Naive thymus-derived CD8-positive, alpha-beta T cell (primary cell): ENCODE data around the gene NACC1. TPM values are rescaled to one million over a fixed set of nuclear protein-coding genes. Genes with fewer than 3 reads are reported as not detected.
A peak's percentile ranks its signal among the peaks of the same experiment; 100 is the strongest.

ENCODE experiments used
- ATAC-seq, 2 donors: fragments of 150-1000 bp; cut with Tn5 transposase in 1 of 2; sonication (Bioruptor Pico), chemical (Tn5 transposase) in 1 of 2; 1 replicate in 1 of 2; 2 replicates in 1 of 2; pipeline ENCODE4 v1.10.0; 2021; ENCODE audit warnings: mild to moderate bottlenecking in 2 of 2, moderate library complexity in 2 of 2
- POLR2A ChIA-PET: fragments of 350-600 bp; sonication (Branson Sonifier 250); formaldehyde crosslinking; loops from one replicate; lab custom pipeline; 2021; ENCODE audit warnings: antibody characterized with exemption; lab: Charles Lee
- DNase-seq, 10 donors: peaks; one replicate each; pipeline versions ENCODE4 v3.0.0 to v3.0.0-alpha.2; 2020 to 2022
- H3K27ac Mint-ChIP-seq, 10 donors: one replicate each; pipeline ENCODE4 v1.8.0; 2020 to 2022; ENCODE audit warnings: mild to moderate bottlenecking in 10 of 10, mixed read lengths in 10 of 10, moderate library complexity in 4 of 10, inconsistent platforms in 1 of 10
- H3K27me3 Mint-ChIP-seq, 5 donors: one replicate each; pipeline ENCODE4 v1.8.0; 2021 to 2022; ENCODE audit warnings: mixed read lengths in 5 of 5
- H3K36me3 Mint-ChIP-seq, 3 donors: one replicate each; pipeline ENCODE4 v1.8.0; 2020 to 2022; ENCODE audit warnings: mixed read lengths in 3 of 3, mild to moderate bottlenecking in 2 of 3, inconsistent platforms in 1 of 3
- H3K4me1 Mint-ChIP-seq, 4 donors: one replicate each; pipeline ENCODE4 v1.8.0; 2021 to 2022; ENCODE audit warnings: mixed read lengths in 4 of 4
- H3K4me3 Mint-ChIP-seq, 10 donors: one replicate each; pipeline ENCODE4 v1.8.0; 2020 to 2022; ENCODE audit warnings: mild to moderate bottlenecking in 10 of 10, mixed read lengths in 10 of 10, moderate library complexity in 6 of 10, inconsistent platforms in 1 of 10
- H3K9me3 Mint-ChIP-seq, 9 donors: one replicate each; pipeline ENCODE4 v1.8.0; 2020 to 2022; ENCODE audit warnings: mixed read lengths in 9 of 9, mild to moderate bottlenecking in 3 of 9, inconsistent platforms in 1 of 9, moderate library complexity in 1 of 9
- polyA plus RNA-seq, 3 donors: library from polyadenylated mRNA; unstranded; fragments of 300-500 nt; fragmentation: Illumina TruSeq; gene quantifications; one replicate each; pipeline ENCODE4 v1.2.3, GENCODE V29; 2021
- total RNA-seq, 8 experiments: library from RNA in 2 of 8; stranded (reverse) in 2 of 8; gene quantifications; one replicate each; pipeline ENCODE4 v1.2.3 and lab custom pipeline; 2021 to 2026

NACC1 gene
- total and polyA plus RNA-seq, 5 experiments from 2014 or later, result 1.4 to 25.7 (median 3.4) TPM

DNA sequence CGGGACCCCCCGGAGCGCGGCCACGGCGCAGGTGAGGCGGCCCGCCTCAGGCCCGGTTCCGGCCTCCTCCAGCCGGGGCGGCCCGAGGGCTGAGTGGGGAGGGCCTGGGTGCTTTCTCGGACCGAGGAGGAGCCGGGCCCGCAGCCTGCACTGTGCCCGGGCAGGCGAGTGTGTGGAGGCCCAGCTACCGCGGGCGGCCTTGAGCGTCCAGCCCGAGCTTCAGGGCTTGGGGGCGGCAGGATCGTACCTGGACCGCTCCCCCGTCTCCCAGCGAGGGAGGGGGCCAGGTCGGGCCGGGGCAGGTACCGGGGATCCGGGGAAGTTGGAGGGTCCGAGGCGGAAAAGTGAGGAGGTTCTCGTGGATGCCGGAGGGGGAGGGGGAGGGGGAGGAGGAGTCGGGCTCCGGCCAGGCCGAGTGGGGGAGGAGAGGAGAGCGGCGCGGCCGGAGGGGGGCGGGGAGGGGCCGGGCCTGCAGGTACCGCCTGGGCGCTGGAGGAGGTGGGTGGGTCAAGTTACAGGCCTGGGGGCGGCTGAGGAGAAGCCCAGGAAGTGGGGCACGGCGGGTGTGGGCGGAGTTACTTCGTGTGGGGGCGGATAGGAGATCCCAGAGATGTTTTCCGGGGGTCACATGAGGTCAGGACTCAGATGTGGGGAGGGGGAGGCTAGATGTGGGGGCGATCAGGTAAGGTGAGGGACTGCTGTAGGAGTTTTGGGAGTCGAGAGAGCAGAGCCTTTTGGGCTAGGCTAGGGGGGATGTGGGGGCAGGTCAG is 545 bp downstream of the NACC1 start:
- DNase-seq (peak in 3 of 10 donors; percentile 19 to 75 (median 44)), ATAC-seq (no peak)
- peaks cover 0 to 12% (median 0%) of the 10 kb centered on the region in 3 donors for H3K36me3 Mint-ChIP-seq
- peak overlapping the region in 9 of 10 donors; percentile 56 to 96 (median 79) for H3K27ac Mint-ChIP-seq
- H3K4me3 Mint-ChIP-seq, result peak overlapping the region; percentile 74 to 93 (median 82)
- POLR2A ChIA-PET, result interaction anchor here (0.6 to 5.4 kb wide), 16 partner anchors 9 to 184 kb away, joined by 3 to 68 read pairs (median 4); partner anchors contain the start of genes IER2, LYL1, RAD23A and STX10
- H3K9me3 Mint-ChIP-seq, result no peaks in the 10 kb centered on the region
- no peaks in the 10 kb centered on the region for H3K27me3 Mint-ChIP-seq
- peaks cover 29 to 65% (median 63%) of the 10 kb centered on the region in 4 donors for H3K4me1 Mint-ChIP-seq

DNA sequence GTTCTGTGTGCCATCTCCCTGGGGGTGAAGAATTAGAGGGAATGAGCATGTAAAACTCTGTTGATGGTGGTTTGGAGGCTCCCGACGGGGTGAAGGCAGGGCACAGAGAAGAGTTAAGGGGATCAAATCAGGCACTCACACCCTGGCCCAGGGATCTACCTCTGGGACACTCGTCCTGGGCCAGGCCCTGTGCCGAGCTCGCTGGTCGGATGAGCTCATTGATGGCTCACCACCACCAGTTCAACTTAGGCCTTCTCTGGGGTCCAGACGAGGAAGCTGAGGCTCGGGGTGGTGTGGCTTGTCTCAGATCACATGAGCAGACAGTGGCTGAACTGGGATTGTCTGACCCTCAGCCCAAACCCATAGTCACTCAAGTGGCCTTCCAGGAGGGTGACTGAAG is 1.6 kb downstream of the NACC1 start:
- Mint-ChIP-seq H3K9me3 (no peaks in the 10 kb centered on the region), H3K27me3 (no peaks in the 10 kb centered on the region), H3K27ac (peak overlapping the region in 9 of 10 donors; percentile 43 to 96 (median 82)), H3K4me1 (peaks cover 29 to 70% (median 65%) of the 10 kb centered on the region in 4 donors), H3K4me3 (peak overlapping the region; percentile 74 to 93 (median 82)), H3K36me3 (peaks cover 0 to 8% (median 0%) of the 10 kb centered on the region in 3 donors)
- no peak for ATAC-seq
- POLR2A ChIA-PET, result interaction anchor here (0.6 to 5.4 kb wide), 9 partner anchors 8 to 162 kb away, joined by 3 to 68 read pairs (median 3); partner anchors contain the start of gene LYL1
- DNase-seq, result no peak

DNA sequence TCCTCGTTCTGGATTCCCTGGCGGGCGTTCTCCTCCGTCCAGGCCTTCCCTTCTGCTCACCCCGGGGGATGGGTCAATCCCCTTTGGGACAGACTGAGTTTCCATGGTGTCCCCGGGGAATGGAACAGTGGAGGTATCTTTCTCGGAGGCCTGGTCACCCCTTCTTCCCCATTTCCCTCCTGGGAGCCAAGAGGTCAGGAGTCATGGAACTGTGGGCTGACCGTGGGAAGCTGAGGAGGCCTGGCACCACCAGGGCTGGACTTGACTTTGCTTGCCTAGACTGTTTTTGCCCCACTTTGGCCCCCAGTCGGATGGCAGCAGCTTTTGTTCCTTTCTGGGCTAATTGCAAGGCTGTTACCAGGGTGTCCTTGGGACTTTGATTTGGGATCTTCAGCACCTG is 2.0 kb downstream of the NACC1 start:
- DNase-seq (no peak), ATAC-seq (no peak)
- Mint-ChIP-seq H3K9me3 (no peaks in the 10 kb centered on the region), H3K4me1 (peaks cover 29 to 69% (median 64%) of the 10 kb centered on the region in 4 donors), H3K4me3 (peak overlapping the region in 7 of 10 donors; percentile 74 to 93 (median 79)), H3K27me3 (no peaks in the 10 kb centered on the region), H3K36me3 (peaks cover 0 to 11% (median 0%) of the 10 kb centered on the region in 3 donors), H3K27ac (peak overlapping the region in 6 of 10 donors; percentile 24 to 79 (median 56))
- POLR2A ChIA-PET, result interaction anchor here (0.6 to 5.4 kb wide), 5 partner anchors 11 to 37 kb away, joined by 3 to 67 read pairs (median 3); partner anchors contain the start of gene LYL1

DNA sequence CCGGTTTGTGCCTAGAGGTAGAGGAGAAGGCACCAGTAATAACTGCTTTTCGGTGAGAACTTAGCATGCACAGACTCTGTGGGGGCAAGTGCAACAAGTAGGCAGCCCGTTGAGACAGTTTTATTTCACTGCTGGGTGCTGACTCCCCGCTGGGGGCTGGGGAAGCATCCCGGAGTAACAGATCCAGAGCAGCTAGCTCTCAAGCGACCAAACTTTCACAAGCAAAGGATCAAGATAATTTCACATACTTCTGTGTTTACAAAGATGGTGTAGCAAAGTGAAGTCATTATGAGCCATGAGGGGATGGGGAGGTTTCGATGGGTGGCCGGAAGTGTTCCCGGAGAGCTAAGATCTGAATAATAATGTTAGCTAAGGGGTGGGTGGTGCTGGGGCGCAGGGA is 2.8 kb downstream of the NACC1 start:
- peak overlapping the region in 6 of 10 donors; percentile 14 to 90 (median 62) for H3K4me3 Mint-ChIP-seq
- ATAC-seq (no peak), DNase-seq (no peak)
- peaks cover 29 to 64% (median 58%) of the 10 kb centered on the region in 4 donors for H3K4me1 Mint-ChIP-seq
- H3K27ac Mint-ChIP-seq, result peak overlapping the region in 8 of 10 donors; percentile 18 to 73 (median 42)
- no peaks in the 10 kb centered on the region for H3K27me3 Mint-ChIP-seq
- H3K36me3 Mint-ChIP-seq, result peaks cover 0 to 14% (median 0%) of the 10 kb centered on the region in 3 donors
- POLR2A ChIA-PET, result interaction anchor here (0.8 kb wide), 1 partner anchor 37 kb away, joined by 3 read pairs; no protein-coding TSS in a partner anchor
- no peaks in the 10 kb centered on the region for H3K9me3 Mint-ChIP-seq

DNA sequence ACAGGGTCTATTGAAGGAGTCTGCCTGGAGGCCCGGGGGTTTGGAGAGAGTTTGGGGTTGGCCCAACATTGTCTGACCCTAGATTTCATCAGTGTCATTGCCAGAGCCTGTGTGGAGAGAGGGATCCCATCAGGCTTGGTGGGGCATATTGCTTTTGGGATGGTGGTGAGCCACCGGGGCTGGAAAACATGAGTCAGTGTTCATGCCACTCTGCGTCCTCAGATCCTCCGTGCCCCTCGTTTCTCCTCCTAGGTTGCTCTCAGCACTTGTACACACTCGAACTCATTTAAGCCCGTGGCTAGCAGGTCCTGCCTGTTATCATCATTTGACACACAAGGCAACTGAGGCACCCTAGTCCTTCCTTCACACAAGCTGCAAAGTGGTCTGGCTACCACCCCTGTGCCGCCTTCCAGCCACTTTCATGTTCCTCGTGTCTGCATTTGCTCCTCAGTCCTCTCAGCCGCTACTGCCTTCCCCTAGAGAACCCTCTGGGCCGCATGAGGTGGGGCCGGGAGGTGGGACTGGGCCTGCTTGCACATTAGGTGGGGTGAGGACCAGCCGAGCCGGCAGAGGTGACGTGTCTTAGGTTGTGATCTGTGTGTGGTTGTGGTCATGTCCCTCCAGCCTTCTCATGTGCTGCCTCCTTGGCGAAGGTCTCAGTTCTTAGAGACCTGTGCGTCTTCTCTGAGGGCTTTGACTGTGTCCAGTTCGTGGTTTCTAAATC is 3.6 kb downstream of the NACC1 start:
- peak overlapping the region in 7 of 10 donors; percentile 22 to 80 (median 52) for H3K27ac Mint-ChIP-seq
- no peaks in the 10 kb centered on the region for H3K9me3 Mint-ChIP-seq
- DNase-seq (no peak), ATAC-seq (no peak)
- peaks cover 0 to 17% (median 0%) of the 10 kb centered on the region in 3 donors for H3K36me3 Mint-ChIP-seq
- peaks cover 26 to 56% (median 50%) of the 10 kb centered on the region in 4 donors for H3K4me1 Mint-ChIP-seq
- peak overlapping the region in 5 of 10 donors; percentile 12 to 70 (median 33) for H3K4me3 Mint-ChIP-seq
- no peaks in the 10 kb centered on the region for H3K27me3 Mint-ChIP-seq
- POLR2A ChIA-PET, result no interaction called here

DNA sequence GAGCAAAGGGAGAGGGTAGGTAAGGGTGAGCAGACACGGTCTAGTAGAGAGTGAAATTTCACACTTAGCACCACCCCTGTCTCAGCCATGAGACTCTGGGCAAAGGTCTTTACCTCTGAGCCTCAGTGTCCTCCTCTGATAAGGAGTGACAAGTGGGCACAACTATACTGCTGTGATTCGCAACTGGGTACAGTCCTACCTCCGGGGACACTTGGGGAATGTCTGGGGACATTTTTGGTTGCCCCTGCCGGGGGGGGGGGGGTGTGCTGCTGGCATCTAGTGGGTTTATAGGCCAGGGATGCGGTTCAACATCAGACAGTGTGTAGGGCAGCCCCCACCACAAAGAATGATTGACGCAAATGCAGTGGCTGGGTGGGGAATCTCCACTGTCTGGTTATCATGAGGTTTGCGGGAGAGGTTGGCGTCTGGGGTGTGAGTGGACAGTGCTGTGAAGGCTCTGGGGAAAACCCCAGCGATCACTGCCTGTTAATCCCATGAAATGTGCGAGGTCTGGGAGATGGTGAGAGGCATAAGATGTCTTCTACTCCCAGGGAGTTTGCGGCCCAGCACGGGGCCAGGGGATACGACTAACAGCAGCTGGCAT is 4.3 kb downstream of the NACC1 start:
- peaks cover 0 to 17% (median 0%) of the 10 kb centered on the region in 3 donors for H3K36me3 Mint-ChIP-seq
- ATAC-seq (no peak), DNase-seq (peak in 1 of 10 donors; percentile 6)
- H3K4me3 Mint-ChIP-seq, result peak overlapping the region in 5 of 10 donors; percentile 12 to 45 (median 33)
- H3K4me1 Mint-ChIP-seq, result peaks cover 26 to 52% (median 46%) of the 10 kb centered on the region in 4 donors
- no peaks in the 10 kb centered on the region for H3K27me3 Mint-ChIP-seq
- H3K9me3 Mint-ChIP-seq, result no peaks in the 10 kb centered on the region
- POLR2A ChIA-PET, result interaction anchor here (0.5 kb wide), 1 partner anchor 19 kb away, joined by 3 read pairs; no protein-coding TSS in a partner anchor
- peak overlapping the region in 6 of 10 donors; percentile 22 to 80 (median 72) for H3K27ac Mint-ChIP-seq

DNA sequence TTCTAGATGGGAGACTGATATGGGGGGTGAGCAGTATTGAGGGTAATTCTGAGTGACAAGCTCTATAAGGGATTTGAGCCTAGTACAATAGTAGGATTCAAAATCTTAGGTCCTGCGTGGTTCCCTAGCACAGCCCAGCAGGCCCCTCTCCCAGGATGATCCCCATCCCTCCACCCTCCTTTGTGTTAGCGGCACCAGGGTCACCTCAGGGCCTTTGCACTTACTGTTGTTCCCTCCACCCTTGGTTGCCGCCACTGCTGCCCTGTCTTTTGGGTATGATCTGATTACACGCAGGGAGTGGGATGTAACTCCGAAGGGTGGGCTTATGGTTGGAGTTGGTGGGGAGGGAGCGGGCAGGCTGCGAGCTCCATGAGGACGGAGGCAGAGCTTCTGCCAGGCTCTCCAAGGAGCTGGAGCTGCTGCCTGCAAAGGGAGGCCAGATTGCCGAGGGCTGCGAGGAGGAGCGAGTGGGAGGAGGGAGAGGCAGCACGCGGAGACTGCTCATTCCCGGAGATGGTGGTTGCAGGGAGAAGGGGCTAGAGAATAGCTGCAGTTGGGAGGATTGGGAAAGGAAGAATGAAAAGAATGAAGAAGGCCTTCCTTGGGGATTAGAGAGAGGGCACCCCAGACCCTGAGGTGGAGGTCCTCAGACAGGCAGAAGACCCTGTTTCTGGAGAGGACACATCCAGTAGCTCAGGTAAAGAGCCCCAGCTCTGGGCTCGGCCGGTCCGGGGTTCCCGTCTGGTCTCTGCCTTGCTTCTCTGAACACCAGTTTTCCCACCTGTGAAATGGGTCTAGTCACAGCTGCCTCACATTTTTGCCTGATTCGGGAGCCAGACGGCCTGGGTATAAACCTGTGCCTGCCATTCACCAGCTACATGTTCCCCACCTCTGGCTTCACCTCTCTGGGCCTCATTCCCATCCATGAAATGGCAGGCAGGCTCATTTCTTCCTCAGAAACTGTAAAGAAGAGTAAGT is 5.2 kb downstream of the NACC1 start:
- no peaks in the 10 kb centered on the region for H3K9me3 Mint-ChIP-seq
- peaks cover 0 to 17% (median 0%) of the 10 kb centered on the region in 3 donors for H3K36me3 Mint-ChIP-seq
- H3K4me1 Mint-ChIP-seq, result peaks cover 28 to 54% (median 47%) of the 10 kb centered on the region in 4 donors
- H3K27me3 Mint-ChIP-seq, result no peaks in the 10 kb centered on the region
- no peak overlapping the region for H3K4me3 Mint-ChIP-seq
- POLR2A ChIA-PET, result interaction anchor here (0.5 kb wide), 1 partner anchor 20 kb away, joined by 3 read pairs; no protein-coding TSS in a partner anchor
- peak overlapping the region in 3 of 10 donors; percentile 40 to 80 (median 71) for H3K27ac Mint-ChIP-seq
- DNase-seq (no peak), ATAC-seq (no peak)

DNA sequence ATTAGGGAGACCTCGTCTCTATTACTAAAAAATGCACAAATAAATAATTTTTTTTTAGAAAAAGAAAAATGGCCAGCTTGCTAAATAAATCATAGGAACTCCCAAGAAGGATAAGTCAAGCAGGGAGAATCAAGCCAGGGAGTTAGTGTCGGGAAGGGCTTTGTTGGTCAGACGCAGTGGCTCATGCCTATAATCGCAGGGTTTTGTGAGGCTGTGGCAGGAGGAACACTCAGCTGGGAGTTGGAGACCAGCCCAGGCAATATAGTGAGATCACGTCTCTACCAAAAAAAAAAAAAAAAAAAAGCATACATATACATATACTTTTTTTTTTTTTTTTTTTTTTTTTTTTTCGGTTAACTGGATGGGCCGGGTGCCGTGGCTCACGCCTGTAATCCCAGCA is 9.0 kb downstream of the NACC1 start:
- Mint-ChIP-seq H3K27ac (peak overlapping the region in 2 of 10 donors; percentile 20 to 47), H3K4me1 (peaks cover 20 to 39% (median 32%) of the 10 kb centered on the region in 4 donors), H3K36me3 (peaks cover 0 to 19% (median 0%) of the 10 kb centered on the region in 3 donors), H3K27me3 (no peaks in the 10 kb centered on the region), H3K9me3 (no peaks in the 10 kb centered on the region), H3K4me3 (no peak overlapping the region)
- ATAC-seq (no peak), DNase-seq (no peak)
- POLR2A ChIA-PET, result interaction anchor here (0.6 kb wide), 2 partner anchors 144 to 1450 kb away, joined by 3 to 4 read pairs; no protein-coding TSS in a partner anchor

DNA sequence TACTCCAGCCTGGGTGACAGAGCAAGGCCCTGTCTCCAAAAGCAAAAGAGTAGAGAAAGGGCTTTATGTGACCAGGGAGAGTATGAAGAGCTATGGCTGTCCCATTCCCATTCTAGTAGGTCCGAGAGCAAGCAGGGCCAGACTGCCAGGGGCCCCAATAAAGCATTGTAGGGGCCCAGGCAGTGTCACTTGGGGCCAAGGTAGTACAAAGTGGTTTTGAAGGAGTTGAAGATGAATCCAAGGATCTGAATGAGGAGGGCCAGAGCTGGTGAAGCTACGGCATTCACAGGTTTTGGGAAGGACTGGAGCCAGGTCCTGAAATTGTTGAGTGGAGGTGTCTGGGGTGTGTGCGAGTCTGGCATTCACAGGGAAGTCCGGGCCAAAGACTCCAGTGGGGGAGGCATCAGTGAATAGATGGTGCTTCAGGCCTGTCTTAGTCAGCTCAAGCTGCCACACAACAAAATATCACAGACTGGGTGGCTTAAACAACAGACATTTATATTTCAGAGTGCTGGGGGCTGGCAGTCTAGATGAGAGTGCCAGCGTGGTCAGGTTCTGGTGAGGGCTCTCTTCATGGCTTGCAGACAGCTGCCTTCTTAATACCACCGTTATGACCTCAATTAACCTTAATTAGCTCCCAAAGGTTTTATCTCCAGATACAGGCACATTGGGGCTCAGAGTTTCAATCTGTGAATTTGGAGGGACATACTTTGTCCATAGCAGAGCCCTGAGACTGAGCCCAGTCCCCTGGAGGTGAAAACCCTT is 9.9 kb downstream of the NACC1 start:
- peak overlapping the region in 4 of 10 donors; percentile 19 to 60 (median 24) for H3K27ac Mint-ChIP-seq
- POLR2A ChIA-PET, result interaction anchor here (0.6 to 2.2 kb wide), 7 partner anchors 9 to 1449 kb away, joined by 3 to 7 read pairs (median 4); partner anchors contain the start of gene NACC1
- H3K4me3 Mint-ChIP-seq, result no peak overlapping the region
- H3K9me3 Mint-ChIP-seq, result no peaks in the 10 kb centered on the region
- peaks cover 0 to 23% (median 0%) of the 10 kb centered on the region in 3 donors for H3K36me3 Mint-ChIP-seq
- no peak for ATAC-seq
- DNase-seq, result no peak
- peaks cover 21 to 39% (median 33%) of the 10 kb centered on the region in 4 donors for H3K4me1 Mint-ChIP-seq
- no peaks in the 10 kb centered on the region for H3K27me3 Mint-ChIP-seq

DNA sequence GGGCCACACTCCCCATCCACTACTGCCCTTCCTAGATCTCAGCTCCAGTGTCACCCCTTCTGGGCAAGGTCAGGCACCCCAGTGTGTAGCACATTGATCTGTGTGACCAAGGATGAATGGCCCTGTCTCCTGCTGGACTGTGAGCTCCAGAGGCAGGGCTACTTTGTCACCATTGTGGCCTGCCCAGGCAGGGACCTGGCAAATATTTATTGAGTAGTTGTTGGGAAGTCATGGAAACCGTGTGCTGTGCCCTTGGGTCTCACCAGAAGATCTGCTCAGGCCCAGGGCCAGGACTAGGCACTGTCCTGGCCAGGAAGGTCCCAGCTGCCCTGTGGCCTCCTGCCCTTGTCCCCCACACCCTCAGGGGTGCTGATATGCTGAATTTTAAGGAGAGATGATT is 10.5 kb downstream of the NACC1 start:
- POLR2A ChIA-PET, result interaction anchor here (0.8 to 2.2 kb wide), 3 partner anchors 11 to 24 kb away, joined by 3 to 7 read pairs (median 5); partner anchors contain the start of gene NACC1
- H3K27me3 Mint-ChIP-seq, result no peaks in the 10 kb centered on the region
- H3K9me3 Mint-ChIP-seq, result no peaks in the 10 kb centered on the region
- DNase-seq, result no peak
- H3K4me3 Mint-ChIP-seq, result no peak overlapping the region
- peak overlapping the region in 6 of 10 donors; percentile 22 to 77 (median 60) for H3K27ac Mint-ChIP-seq
- ATAC-seq, result no peak
- H3K4me1 Mint-ChIP-seq, result peaks cover 22 to 43% (median 36%) of the 10 kb centered on the region in 4 donors
- peaks cover 0 to 19% (median 0%) of the 10 kb centered on the region in 3 donors for H3K36me3 Mint-ChIP-seq
